Progenitor cell of endocrine pancreas (in vitro differentiated cells): ENCODE measurements around the gene TP53. TPM values are rescaled to one million over a fixed set of nuclear protein-coding genes. Genes with fewer than 3 reads are reported as not detected.

Source experiments
- DNase-seq: peaks from one replicate; pipeline ENCODE4 v3.0.0; 2021; ENCODE audit warnings: low spot score; ENCODE audit not compliant: unreplicated experiment
- H3K27ac Mint-ChIP-seq: 2 replicates; pipeline ENCODE4 v1.8.0; 2021; ENCODE audit warnings: mild to moderate bottlenecking, moderate library complexity, mixed read lengths
- H3K27me3 Mint-ChIP-seq: 2 replicates; pipeline ENCODE4 v1.8.0; 2021; ENCODE audit warnings: mixed read lengths
- H3K36me3 Mint-ChIP-seq: 2 replicates; pipeline ENCODE4 v1.8.0; 2022; ENCODE audit warnings: mixed read lengths; ENCODE audit not compliant: insufficient read depth
- H3K4me1 Mint-ChIP-seq: 2 replicates; pipeline ENCODE4 v1.8.0; 2021; ENCODE audit warnings: low read depth, mixed read lengths
- H3K4me3 Mint-ChIP-seq: 2 replicates; pipeline ENCODE4 v1.8.0; 2021; ENCODE audit warnings: low read depth, mild to moderate bottlenecking, moderate library complexity, mixed read lengths
- H3K9me3 Mint-ChIP-seq: 2 replicates; pipeline ENCODE4 v1.8.0; 2021; ENCODE audit warnings: low read depth, mixed read lengths
- long read RNA-seq: library from polyadenylated mRNA; unstranded; transcript quantifications from one replicate; pipeline ENCODE4 v2.0.0, GENCODE V29; 2020
- total RNA-seq: library from RNA; stranded (reverse); gene quantifications from 2 replicates; pipeline ENCODE4 v1.2.1, GENCODE V29; 2021
- TF ChIP-seq, protein P1 (sequence below): fragments of 200-600 bp; sonication (generic); IDR thresholded peaks from one replicate; pipeline ENCODE4 v1.5.0; 2021; ENCODE audit warnings: antibody characterized with exemption, mild to moderate bottlenecking; ENCODE audit not compliant: unreplicated experiment

Gene TP53
- 106 and 121 TPM in 2 replicates for total RNA-seq
- long read RNA-seq, transcript TP53-227 (11 exons, 2,579 nt) = major isoform, 27 of 37 reads
- long read RNA-seq, partial matches to known transcripts = 5 of 37 reads
- long read RNA-seq, other reads (novel, unspliced or antisense) = 4 of 37 reads

DNA sequence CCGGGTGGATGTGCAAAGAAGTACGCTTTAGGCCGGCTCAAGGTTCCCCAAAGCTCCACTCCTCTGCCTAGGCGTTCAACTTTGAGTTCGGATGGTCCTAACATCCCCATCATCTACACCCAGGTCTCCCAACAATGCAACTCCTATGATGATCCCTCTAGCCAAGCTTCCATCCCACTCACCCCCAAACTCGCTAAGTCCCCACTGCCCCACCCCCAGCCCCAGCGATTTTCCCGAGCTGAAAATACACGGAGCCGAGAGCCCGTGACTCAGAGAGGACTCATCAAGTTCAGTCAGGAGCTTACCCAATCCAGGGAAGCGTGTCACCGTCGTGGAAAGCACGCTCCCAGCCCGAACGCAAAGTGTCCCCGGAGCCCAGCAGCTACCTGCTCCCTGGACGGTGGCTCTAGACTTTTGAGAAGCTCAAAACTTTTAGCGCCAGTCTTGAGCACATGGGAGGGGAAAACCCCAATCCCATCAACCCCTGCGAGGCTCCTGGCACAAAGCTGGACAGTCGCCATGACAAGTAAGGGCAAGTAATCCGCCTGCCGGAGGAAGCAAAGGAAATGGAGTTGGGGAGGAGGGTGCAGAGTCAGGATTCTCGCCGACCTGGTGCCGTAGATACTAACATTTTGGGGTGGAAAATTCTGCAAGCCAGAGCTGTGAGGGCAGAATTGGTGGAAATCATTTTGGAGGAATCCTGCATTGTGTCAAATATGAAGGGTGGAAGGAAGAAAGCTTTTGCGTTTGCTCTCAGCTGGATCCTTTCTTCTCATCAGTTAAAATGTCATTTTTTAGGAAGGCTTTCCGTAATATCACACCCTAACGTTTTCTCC, at the start of gene TP53:
Gene TP53, minus strand, starts transcription at position 419 of the 836 bp plus-strand sequence. CDS start 10,896 bp downstream, outside the sequence.
- DNase-seq = peak; percentile 66
- H3K9me3 Mint-ChIP-seq = no peaks in the 10 kb centered on the region
- peaks cover 7% of the 10 kb centered on the region for H3K36me3 Mint-ChIP-seq
- TF ChIP-seq, protein P1, sequence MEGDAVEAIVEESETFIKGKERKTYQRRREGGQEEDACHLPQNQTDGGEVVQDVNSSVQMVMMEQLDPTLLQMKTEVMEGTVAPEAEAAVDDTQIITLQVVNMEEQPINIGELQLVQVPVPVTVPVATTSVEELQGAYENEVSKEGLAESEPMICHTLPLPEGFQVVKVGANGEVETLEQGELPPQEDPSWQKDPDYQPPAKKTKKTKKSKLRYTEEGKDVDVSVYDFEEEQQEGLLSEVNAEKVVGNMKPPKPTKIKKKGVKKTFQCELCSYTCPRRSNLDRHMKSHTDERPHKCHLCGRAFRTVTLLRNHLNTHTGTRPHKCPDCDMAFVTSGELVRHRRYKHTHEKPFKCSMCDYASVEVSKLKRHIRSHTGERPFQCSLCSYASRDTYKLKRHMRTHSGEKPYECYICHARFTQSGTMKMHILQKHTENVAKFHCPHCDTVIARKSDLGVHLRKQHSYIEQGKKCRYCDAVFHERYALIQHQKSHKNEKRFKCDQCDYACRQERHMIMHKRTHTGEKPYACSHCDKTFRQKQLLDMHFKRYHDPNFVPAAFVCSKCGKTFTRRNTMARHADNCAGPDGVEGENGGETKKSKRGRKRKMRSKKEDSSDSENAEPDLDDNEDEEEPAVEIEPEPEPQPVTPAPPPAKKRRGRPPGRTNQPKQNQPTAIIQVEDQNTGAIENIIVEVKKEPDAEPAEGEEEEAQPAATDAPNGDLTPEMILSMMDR = no peak
- no peaks in the 10 kb centered on the region for H3K27me3 Mint-ChIP-seq
- peaks cover 25% of the 10 kb centered on the region for H3K4me1 Mint-ChIP-seq
- peak within 1 kb of the TSS; percentile 98 for H3K4me3 Mint-ChIP-seq
- H3K27ac Mint-ChIP-seq = peak within 1 kb of the TSS; percentile 100

DNA sequence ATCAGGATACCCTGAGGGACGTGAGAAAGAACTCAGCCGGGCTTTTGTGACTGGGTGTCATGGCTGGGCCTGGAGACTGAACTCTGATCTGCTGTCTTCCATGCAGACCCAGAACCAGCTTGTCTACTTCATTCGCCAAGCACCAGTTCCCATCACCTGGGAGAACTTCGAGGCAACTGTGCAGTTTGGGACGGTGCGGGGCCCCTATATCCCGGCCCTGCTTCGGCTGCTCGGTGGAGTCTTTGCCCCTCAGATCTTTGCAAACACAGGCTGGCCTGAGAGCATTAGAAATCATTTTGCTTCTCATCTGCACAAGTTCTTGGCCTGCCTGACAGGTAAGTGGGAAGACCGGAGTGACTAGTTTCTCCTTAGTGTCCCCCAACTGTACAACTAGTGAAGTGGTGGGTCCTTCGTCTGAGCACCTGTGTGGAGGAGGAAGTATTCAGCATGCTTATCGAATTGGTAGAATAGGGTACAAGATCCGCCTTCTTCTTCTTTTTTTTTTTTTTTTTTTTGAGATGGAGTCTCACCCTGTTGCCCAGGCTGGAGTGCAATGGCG, 45.8 kb upstream of the TP53 start:
- TF ChIP-seq, protein P1 = no peak
- Mint-ChIP-seq H3K27ac (no peak overlapping the region), H3K4me1 (no peaks in the 10 kb centered on the region), H3K9me3 (no peaks in the 10 kb centered on the region), H3K36me3 (no peaks in the 10 kb centered on the region), H3K4me3 (no peak overlapping the region), H3K27me3 (peaks cover 46% of the 10 kb centered on the region)
- no peak for DNase-seq

DNA sequence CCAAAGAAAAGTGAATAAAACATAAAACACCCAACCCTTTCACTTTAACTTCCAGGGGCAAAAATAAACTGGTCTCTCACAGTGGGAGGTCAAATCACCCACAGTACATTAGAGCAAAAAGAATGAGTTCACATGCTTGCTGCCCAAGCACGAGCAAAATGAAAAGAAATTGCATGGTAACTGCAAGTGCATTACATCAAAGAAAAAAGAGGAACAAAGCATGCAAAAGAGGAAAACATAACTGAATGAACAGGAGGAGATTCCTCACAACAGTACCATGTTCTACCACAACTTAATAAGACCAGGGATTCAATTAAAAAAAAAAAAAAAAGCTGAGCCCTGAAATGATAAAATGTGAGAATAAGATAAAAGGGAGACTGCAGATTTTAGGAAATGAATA, 42.5 kb upstream of the TP53 start:
- no peaks in the 10 kb centered on the region for H3K36me3 Mint-ChIP-seq
- no peak overlapping the region for H3K4me3 Mint-ChIP-seq
- no peaks in the 10 kb centered on the region for H3K4me1 Mint-ChIP-seq
- H3K27ac Mint-ChIP-seq = no peak overlapping the region
- TF ChIP-seq, protein P1 = no peak
- peaks cover 28% of the 10 kb centered on the region for H3K27me3 Mint-ChIP-seq
- no peak for DNase-seq
- no peaks in the 10 kb centered on the region for H3K9me3 Mint-ChIP-seq

DNA sequence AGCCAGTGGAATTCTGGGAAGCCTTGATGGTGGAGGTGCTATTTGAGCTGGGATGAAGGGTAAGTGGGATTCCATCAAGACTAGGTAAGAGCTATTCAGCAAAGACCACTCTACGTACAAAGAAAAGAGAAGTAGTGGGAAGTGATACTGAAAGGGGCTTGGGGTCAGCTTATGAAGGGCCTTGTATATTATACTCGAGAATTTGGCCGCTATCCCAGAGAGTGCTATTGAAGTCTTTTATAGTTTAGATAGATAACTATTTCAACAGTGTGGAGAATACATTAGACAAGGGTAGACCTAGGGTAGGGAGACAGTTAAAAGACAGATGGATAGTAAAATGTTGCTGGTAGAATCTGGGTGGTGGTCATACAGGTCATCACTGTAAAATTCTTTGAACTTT, 40.6 kb upstream of the TP53 start:
- TF ChIP-seq, protein P1 = no peak
- no peaks in the 10 kb centered on the region for H3K9me3 Mint-ChIP-seq
- H3K27ac Mint-ChIP-seq = no peak overlapping the region
- no peak for DNase-seq
- H3K27me3 Mint-ChIP-seq = peaks cover 19% of the 10 kb centered on the region
- H3K4me1 Mint-ChIP-seq = no peaks in the 10 kb centered on the region
- no peaks in the 10 kb centered on the region for H3K36me3 Mint-ChIP-seq
- no peak overlapping the region for H3K4me3 Mint-ChIP-seq

DNA sequence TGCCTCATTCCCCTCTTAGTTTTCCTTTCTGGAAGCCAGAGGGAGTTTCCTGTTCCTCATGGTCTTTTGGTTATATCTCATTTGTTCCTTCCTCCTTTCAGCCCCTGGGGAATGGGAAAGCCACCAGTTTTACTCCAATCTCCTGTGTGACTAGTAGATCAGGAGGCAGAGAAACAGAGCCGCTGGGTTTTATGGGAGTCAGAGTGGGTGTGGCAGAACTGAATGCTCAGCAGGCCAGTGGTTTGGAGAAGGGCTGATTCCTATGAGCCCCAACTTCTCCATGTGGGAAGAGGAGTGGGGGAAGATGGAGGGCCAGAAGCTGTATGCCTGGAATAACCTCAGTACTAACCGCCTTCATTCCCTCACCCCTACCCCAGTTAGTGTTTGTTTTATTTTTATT, 34.3 kb upstream of the TP53 start:
- no peak overlapping the region for H3K4me3 Mint-ChIP-seq
- H3K9me3 Mint-ChIP-seq = no peaks in the 10 kb centered on the region
- peaks cover 32% of the 10 kb centered on the region for H3K27me3 Mint-ChIP-seq
- no peak for DNase-seq
- no peak overlapping the region for H3K27ac Mint-ChIP-seq
- peaks cover 17% of the 10 kb centered on the region for H3K4me1 Mint-ChIP-seq
- TF ChIP-seq, protein P1 = no peak
- H3K36me3 Mint-ChIP-seq = no peaks in the 10 kb centered on the region
